Hematopoietic multipotent progenitor cell treated with erythropoietin and hydrocortisone succinate and interleukin-3 and kit ligand, for 17 days (in vitro differentiated cells): ENCODE measurements around the gene EIF3B.
"Not testable (repeated sequence)": the region's sequence is repeated elsewhere in the genome, so short reads cannot be mapped to it uniquely, and the experiment has no call there.

ENCODE experiments used
- DNase-seq: peaks from one replicate; pipeline ENCODE4 v3.0.0-alpha.2; 2015; ENCODE audit warnings: low spot score

Gene EIF3B

DNA sequence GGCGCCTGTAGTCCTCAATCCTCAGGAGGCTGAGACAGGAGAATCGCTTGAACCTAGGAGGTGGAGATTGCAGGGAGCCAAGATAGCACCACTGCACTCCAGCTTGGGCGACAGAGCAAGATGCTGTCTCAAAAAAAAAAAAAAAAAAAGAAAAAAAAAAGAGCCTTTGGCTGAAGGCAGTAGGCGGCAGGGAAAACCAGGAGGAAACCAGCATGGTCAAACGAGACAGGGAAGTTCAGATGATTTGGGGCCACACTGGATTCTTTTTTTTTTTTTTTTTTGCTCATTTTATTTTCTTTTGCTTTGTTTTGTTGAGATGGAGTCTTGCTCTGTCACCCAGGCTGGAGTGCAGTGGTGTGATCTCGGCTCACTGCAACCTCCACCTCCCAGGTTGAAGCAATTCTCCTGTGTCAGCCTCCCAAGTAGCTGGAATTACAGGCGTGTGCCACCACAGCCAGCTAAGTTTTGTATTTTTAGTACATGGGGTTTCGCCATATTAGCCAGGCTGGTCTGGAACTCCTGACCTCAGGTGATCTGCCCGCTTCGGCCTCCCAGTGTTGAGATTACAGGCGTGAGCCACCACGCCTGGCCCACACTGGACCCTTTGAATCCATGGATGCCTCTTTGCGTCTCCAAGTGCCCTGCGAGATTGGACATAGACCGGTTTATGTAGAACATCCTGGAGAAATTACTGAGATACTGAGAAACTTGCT, 7.1 kb upstream of the EIF3B start:
- DNase-seq = not testable (repeated sequence)

DNA sequence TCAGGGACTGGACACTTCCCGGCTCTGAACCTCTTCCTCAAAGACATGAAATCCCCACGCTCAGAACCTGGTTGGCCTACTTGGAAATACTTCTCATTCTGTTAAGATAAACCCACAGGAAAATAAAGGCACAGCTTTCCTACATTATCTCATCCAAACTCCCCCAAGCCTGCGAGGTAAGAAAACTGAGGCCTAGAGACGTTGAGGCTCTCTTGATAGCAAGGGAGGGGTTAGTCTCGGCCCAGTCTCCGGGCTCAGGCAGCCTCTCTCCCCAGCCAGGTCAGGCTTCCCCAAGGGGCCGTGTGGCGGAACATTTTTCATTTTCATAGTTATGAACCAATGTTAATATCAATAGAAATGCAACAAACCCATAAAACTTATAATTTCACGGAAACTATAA, 4.6 kb upstream of the EIF3B start:
- DNase-seq = peak; percentile 7

DNA sequence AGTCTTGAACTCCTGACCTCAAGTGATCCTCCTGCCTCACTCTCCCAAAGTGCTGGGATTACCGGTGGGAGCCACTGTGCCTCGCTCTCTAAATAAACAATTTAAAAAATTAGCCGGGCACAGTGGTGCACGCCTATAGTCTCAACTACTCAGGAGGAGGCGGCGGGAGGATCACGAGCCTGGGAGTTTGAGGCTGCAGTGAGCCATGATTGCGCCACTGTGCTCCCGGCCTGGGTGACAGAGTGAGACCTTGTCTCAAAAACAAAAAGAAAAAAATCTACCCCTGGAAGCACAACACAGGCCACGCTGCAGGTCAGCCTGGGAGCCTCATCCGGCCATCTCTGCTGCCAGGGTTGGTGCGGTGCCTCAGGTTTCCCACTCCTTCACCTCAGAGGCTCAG, 3.8 kb upstream of the EIF3B start:
- no peak for DNase-seq

DNA sequence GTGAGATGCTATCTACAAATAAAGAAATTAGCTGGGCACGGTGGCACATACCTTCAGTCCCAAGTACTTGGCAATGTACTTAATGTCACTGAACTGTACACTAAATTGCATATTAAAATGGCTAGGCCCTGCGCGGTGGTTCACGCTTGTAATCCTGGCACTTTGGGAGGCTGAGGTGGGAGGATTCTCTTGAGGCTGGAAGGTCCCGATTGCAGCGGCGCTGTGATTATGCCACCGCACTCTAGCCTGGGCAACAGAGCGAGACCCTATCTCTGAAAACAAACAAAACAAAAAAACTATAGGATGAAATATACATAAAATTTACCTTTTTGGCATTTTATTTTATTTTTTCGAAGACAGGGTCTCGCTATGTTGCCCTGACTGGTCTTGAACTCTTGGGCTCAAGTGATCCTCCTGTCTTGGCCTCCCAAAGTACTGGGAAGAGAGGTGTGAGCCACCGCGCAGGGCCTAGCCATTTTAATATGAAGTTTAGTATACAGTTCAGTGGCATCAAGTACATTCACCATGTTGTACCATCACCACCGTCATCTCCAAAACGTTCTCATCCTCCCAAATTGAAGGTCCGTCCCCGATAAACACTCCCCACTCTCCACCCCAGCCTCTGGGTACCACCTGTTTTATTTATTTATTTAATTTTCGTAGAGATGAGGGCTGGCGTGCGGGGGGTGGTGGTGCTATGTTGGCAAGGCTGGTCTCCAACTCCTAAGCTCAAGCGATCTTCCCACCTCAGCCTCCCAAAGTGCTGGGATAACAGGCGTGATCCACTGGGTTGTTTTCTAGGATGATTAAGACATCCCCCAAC, 1.3 kb upstream of the EIF3B start:
- DNase-seq = no peak

DNA sequence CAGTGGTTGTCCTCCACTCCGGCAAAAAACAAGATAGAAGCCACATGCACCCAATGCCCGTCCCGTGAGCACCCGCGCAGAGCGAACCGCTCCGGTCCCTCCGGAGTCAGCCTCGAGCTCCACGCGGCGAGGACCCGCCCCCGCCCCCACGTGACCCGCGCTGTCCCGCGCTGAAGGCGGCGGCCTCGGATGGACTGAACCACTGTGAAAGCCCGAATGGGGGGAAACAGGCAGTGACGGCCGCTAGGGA, 766 bp upstream of the EIF3B start:
- DNase-seq = no peak

DNA sequence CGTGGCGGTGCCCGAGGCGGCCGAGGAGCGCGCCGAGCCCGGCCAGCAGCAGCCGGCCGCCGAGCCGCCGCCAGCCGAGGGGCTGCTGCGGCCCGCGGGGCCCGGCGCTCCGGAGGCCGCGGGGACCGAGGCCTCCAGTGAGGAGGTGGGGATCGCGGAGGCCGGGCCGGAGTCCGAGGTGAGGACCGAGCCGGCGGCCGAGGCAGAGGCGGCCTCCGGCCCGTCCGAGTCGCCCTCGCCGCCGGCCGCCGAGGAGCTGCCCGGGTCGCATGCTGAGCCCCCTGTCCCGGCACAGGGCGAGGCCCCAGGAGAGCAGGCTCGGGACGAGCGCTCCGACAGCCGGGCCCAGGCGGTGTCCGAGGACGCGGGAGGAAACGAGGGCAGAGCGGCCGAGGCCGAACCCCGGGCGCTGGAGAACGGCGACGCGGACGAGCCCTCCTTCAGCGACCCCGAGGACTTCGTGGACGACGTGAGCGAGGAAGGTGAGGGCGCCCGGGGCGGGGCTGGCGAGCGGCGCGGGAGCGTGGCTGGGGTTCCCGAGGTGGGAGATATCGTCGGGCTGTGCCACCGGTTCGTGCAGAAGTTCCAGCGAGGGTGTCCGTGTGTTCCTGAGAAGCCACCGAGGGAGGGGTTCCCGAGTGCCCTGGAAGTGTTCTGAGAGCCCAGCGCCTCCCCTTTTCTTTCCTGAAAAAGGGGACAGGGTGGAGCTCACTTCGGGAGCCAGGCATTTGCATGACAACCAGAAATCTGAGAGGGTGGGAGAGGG, 495 bp downstream of the EIF3B start:
- peak; percentile 27 for DNase-seq

DNA sequence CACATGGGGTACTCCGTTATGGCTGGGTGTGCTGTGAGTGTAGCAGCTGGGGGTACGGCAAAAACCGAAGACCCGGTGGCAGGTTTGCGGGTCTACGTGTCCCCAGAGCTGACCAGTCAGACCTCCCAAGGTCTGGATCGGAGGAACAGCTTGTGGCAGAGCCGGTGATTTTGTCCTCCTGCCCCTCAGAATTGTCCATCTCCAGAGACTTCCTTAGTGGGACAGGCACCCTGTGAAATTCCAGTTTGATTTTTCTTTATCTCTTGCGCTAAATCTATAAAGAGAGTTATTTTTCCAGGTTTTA, 1.0 kb downstream of the EIF3B start:
- no peak for DNase-seq

DNA sequence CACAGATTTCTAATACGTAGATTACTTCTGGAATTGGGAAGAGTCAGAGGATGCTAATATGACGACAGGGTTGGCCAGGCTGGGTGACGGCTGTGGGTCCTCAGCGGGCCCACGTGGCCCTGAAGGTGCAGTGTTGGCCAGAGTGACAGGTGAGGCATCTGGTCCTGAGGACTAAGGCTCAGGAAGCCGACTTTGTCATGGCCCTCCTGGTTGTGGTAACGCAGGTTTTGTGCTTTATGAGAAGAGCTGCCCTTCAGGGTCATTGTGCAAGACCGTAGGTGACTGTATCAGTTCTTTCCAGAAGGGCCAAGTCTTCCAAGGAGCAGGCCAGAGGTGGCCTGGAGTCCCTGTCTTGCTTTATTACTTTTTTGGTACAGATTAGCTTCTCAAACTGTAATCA, 2.5 kb downstream of the EIF3B start:
- peak; percentile 7 for DNase-seq

DNA sequence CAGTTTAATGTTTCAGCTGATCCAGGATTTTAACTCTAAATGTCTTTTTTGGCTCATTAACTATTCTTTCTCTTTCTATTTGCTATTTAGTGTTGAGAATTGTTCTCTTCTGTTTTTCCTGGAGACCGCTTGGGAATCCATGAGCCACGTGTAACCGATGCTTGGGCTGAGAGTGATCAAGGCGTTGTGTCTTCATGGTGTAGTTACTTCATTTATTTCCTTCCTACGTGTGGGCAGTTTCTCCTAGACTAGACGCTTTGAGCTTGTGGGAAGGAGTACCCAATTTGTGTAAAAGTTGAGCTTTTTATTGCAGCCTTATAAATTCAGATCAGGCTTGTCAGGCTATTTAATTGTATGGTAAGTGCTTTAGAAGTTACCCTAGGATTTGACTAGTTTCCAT, 2.9 kb downstream of the EIF3B start:
- no peak for DNase-seq

DNA sequence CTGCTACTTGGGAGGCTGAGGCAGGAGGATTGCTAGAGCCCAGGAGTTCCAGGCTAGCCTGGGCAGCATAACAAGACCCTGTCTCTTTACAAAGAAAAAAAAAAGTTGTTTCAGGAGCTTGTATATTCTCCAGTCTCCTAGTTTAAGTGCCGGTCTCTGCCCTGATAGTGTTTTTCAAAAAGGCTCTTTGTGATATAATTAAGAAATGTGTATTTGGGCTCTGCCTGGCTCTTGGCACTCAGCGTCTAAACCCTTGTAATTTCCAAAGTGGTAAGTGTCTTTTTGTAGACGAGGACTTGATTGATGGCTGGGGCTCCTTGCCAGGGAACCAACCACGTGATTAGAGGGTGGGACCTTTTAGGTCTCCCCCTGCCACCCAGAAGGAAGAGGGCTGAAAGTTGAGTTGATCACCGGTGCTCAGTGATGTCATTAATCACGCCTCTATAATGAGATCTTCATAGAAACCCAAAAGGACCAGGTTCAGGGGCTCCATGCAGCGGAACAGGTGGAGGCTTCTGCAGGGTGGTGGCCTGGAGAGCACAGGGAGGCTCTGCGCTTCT, 4.4 kb downstream of the EIF3B start:
- peak; percentile 29 for DNase-seq

DNA sequence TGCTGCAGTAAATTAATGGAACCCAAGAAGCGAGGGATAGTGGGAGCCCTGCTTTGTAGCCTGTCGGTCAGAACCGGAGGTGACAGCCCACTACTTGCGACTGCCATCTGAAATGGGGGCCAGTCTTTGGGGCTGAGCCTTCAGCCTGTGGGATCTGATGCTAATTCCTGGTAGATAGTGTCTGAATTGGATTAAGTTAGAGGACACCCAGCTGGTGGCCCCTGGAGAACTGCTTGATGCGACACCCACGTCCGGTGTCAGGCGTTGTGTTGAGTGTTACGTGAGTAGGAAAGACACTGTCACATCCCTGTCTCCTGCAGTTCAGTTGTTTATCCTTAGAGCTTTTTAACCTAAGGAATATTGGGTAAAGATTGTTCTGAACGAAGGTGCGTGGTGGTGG, 5.0 kb downstream of the EIF3B start:
- DNase-seq = no peak

DNA sequence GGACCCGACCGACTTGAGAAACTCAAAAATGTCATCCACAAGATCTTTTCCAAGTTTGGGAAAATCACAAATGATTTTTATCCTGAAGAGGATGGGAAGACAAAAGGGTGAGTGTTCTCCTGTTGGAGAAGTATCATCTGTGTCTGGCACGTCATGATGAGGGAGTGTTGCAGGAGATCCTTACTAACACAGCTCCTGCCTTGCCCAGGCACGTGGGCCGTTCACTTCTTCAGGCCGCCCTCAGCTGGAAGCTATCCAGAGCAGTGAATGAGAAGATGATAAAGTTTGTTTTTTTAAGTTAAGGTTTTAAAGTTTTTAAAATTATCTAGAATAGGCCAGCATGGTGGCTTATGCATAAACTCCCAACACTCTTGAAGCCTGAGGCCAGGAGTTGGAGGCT, 6.2 kb downstream of the EIF3B start:
- DNase-seq = peak; percentile 73

DNA sequence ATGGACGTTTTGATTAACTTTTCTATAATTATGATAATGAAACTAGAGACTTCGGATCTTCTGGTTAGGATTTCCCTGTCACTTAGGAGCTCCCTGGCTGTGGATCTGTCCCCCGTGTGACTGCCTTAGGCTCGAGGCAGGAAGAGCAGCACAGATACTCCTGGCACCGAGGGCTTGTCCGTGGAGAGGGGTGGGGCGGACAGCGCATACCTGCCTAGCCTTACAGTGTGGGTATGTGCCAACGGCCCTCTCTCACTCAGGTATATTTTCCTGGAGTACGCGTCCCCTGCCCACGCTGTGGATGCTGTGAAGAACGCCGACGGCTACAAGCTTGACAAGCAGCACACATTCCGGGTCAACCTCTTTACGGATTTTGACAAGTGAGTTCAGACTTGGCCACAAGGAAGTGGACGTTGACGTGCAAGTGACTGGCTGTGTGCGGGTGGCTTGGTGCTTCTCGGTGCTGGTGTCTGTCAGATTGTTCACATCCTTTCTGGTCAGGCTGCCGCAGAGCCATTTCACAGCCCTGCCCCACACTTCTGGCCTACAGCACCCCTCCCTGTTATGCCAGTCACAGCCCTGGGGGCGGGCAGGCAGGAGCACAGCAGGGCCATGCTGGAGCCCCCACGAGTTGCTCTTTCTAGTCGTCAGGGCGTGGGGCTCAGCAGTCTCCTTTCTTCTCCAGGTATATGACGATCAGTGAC, 7.9 kb downstream of the EIF3B start:
- DNase-seq = no peak

DNA sequence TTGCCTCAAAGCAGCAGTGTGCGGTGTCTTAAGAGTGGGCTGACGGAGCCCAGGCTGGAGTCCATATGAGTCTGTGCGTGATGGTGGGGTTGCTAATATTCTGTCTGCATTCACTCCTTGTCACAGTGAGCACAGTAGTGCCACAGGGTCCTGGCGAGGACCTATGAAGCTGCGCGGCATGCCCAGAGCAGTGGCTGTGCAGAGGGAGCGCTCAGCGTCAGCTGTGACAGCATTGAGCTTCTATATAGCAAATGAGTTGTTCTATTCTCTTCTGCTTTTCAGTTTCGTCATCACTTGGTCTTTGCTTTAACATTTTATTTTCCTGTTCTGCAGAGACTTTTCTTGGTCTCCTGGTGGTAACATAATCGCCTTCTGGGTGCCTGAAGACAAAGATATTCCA, 14.5 kb downstream of the EIF3B start:
- DNase-seq = no peak

DNA sequence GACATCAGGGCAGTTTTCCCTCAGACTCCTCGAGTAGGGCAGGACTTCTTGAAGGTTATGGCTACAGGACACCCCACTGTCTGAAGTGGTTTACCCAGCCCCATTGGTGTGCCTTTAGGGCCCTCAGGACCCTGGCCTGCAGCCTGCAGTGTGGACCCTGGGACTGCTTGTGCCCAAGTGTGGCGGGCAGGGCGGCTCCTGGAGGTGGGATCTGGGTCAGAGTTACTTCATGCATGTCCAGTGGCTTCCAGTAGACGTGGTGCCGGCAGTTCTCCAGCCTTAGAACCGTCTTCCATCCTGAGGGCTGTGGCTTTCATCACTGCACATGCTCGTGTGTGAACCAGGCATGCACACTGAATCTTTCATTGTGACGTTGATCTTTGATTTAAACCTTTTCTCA, 16.7 kb downstream of the EIF3B start:
- DNase-seq = no peak

DNA sequence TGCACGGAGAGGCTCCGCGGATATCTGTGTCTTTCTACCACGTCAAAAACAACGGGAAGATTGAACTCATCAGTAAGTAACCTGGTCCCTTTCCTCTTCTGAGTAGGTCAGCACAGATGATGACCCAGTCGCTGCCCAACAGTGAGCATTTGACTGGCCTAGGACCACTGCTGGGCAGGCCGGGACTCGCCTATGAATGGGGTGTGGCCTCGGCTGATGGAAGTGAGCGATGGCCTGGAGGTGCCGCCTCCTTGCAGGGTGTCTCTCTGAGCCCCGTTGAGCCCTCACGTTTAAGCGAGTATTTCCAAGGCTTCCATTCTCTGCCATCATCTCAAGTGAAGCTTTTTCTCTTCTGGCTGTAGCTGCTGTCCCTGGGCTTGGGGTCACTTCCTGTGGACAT, 18.1 kb downstream of the EIF3B start:
- DNase-seq = no peak

DNA sequence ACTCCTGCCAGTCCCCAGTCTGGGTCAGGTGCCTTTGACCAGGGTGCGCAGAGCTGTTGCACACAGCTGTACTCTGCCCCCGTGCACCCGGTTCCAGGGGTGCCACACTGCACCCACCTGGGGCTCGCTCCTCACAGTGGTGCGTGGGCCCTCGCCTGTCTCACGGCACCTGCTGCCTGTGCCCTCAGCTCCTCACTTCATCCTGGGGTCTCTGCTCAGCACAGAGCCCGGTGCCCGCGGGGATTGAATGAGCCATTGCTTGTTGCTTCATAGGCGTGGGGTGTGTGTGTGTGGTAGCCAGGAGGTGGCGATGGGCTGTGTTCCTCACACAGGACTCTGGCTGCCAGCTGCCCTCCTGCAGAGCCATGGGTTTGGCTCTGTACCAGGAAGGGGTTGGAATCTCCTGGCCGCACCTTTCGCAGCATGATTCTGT, 18.5 kb downstream of the EIF3B start:
- no peak for DNase-seq

DNA sequence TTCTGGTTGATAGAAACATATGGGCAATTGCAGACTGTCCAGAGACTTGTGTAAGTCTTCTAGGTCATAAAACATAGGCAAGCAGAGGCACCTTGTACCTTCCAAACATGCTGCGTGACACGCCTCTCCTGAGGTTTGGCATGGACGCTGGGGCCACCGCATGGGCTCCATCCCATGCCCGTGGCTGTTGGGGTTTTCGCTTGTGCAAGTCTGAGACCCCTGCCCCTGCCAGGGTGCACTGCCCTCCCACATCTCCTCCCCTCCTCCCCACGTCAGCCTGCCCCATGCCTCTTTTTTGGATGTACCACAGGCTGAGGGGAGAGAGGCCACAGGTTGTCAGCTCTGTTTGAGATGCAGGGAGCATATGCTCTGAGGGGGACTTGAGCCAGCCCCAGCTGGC, 19.0 kb downstream of the EIF3B start:
- no peak for DNase-seq

DNA sequence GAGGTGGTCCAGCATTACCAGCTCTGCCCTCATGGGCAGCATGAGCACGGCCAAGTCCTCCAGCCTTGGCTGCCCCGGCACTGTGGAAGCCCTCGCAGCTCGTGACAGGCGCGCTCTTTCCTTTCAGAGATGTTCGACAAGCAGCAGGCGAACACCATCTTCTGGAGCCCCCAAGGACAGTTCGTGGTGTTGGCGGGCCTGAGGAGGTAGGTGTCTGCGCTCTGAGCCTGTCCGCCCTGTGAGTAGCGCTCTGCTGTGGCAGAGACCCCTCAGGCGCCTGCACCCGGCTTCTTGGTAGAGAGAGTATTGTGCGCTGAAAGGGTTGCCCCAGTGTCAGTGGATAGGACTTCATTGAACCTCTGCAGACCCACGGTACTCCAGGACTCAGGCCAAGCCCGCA, 19.8 kb downstream of the EIF3B start:
- no peak for DNase-seq

DNA sequence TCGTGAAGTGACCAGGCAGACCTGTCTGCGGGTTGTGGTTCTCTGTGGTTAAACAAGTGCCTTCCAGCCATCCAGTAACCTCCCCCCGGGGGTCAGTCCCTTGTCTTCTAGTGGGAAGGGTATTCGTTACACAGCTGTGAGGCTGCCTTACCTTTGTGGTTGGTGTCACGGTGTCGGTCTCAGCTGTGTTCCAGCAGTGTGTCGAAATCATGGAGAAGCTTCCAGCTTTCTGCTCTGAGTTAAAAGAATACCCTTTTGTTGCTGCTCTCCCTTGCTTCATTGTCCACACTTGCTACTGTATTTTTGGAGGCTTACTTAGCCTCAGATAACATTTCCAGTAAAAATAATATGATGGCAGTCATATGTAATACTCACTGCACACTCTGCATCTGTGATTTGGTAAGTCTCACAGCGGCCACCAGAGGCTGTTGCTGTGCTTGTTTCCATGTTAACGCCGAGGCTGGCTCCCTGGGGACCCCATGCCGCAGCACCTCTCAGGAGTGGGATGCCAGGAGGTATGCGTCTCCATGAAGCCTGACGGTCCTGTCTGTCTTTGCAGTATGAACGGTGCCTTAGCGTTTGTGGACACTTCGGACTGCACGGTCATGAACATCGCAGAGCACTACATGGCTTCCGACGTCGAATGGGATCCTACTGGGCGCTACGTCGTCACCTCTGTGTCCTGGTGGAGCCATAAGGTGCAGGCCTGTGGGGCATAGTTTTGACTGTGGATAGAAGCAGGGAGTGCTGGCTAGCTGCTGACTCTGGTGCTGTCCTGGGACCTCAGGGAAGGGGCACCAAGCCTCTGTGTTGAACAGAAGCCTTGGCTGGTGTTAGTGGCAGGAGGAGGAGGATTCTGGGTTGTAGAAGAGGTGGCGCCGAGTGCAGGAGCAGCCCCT, 20.5 kb downstream of the EIF3B start:
- DNase-seq = no peak

DNA sequence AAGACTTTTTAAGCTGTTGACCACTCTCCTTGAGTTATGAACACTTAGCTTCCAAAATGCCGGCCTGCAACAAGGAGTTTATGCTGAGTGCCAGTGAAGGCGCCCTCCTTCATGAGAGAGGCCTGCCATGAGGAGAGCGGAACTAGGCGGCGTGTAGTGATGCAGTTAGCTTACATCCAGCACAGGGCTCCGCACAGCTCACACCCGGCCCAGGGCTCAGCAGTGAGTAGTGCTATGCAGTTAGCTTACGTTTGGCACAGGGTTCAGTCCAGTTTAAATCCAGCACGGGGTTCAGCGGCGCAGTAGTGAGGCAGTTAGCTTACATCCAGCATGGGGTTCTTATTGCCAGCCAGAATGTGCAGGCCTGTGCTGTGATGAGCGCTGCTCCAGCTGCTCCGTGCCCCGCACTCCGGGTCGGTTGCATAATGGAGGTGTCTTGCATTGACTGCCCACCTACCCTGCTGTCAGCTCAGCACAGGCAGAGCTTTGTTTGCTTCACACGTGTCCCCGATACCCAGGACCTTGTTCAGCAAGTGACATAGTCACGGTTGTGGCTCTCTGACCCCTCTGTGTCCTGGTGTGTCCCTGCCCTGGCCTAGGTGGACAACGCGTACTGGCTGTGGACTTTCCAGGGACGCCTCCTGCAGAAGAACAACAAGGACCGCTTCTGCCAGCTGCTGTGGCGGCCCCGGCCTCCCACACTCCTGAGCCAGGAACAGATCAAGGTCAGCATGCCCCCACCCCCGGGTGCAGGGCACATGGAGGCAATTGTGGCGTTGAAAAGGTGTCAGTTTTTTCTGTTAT, 21.9 kb downstream of the EIF3B start:
- no peak for DNase-seq
